HG03378 (cell line): ENCODE results near the gene ZNF326.
A peak's percentile ranks its signal among the peaks of the same experiment; 100 is the strongest.
"Not testable (repeated sequence)": the region's sequence is repeated elsewhere in the genome, so short reads cannot be mapped to it uniquely, and the experiment has no call there.

Source experiments
- ATAC-seq: cut with Tn5 transposase; IDR thresholded peaks from one replicate; pipeline ENCODE4 v1.9.1; 2021; ENCODE audit warnings: mild to moderate bottlenecking, moderate library complexity; ENCODE audit not compliant: unreplicated experiment

Gene ZNF326

DNA sequence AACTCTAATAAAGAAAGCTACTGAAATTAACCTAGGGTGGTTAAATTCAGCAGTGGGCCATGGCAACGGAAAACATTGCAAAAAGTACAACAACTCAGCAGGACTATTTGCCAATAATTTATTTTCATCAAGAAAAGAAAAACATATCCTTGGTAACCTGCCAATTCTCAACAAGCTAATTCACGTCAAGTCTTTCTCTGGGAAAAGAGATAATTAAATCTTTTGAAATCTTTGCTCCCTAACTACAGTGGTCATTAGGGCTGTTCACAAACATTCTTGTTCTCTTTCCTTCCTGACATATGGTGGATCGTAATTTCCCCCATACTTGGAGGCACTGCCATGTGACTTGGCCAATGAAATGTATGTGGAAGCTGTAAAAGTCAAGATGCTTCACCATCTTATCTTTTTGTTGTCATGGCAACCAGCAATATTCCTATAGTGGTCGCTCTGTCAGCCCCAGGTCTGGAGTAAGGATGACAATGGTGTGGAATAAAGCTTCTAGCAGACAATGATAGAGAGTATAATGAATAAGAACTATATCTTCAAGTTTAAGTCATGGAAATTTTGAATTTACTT lies 29.6 kb upstream of the ZNF326 start:
- no peak for ATAC-seq

GRCh38 chr1:89966656-89967055 lies 28.3 kb upstream of the ZNF326 start:
- no peak for ATAC-seq

DNA sequence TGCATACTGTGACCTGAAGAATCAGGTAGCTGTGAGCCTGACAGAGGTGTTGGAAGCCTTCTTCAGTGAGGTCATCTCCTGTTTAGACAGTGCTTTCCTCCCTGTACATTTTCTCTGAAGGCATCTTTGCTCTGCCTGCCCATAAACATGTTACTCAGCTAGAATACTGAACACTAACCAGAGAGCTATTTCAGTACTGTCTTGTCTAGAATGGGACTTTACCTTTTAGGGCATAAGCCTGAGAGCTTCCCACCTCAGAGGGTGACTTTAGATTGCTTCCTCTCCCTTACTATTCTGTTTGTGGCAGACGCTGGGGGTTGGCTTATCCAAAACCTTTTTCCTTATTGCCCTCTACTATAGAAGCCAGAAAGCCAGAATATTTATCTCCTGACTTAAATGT lies 23.3 kb upstream of the ZNF326 start:
- peak; percentile 77 for ATAC-seq

- no peak for ATAC-seq
Measured at GRCh38 chr1:89972024-89972423, 22.9 kb upstream of the ZNF326 start.

DNA sequence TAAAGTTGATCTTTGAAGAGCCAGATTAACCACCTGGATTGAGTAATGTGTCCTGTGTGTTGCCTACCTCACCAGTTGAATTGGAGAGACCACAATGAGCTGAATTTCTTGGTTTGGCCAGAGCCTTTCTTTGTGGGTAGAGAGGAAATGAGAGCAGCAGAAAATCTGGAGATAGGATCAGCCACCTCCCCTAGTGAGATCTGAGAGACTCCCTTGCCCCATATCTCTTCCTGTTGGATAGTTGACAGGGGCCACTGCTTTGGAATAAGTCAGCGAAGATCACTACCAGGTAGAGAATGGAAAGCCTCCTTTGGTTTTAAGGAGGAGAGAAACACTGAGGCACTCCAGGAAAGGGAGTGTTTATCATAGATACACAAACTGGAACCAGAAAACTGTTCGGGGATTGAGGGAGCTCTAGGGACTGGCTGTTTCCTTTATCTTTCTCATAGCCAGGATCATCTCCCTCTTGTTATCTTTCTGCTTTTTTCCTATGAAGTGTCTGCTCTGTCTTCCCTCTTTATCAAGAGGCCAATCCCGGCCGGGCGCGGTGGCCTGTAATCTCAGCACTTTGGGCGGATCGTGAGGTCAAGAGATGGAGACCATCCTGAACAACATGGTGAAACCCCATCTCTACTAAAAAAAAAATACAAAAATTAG lies 21.3 kb upstream of the ZNF326 start:
- no peak for ATAC-seq

DNA sequence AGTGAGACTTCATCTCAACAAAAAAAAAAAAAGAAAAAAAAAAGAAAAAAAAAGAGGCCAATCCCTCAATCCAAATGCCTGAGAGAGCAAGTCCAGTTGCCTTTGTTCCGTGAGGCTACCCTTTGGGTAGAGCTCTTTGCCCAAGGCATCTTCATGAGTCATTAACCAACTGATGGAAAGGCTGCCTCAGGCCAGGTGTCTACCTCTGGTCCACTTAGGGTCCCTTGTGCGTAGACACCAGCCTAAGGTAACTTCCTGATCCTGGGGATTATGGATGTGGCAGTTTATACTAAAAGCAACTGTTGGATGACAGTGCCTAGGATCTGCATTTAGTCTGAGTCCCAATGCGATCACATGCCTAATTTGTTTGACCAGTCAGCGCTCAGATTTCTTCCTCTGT lies 20.7 kb upstream of the ZNF326 start:
- no peak for ATAC-seq

DNA sequence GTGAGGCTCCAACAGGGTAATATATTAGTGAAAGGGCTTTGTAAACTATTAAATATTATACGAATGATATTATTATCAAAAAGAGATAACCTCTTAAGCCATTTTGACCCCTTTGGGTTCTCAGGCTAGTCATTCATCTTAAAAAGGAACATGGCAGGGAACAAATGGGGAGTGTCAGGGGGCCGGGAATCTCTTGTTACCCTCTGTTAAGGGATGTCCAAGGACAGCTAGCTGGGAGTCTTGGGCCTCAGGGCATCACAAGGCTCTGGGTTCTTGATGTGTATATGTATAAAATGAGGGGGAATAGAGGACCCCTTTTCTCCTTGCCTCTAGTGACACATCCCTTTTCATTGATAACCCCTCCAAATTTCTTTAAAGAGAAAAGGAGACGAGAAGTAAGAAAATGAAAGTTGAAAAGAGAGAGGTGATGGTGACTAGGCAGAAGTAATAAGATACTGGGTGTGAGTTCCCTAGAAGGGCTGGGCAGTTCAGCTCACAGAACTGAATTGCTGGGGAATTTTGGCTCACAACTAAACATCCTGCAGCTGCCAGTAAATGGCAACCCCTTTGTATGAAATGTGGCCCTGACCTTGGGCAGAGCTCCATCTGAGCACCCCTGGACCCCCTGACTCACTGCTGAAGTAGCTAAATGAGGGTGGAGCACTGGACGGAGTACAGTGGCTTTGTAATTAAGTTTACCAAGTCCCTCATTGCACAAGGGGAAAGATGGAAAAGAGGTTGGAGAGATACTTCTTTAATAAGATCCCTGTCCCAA lies 20.0 kb upstream of the ZNF326 start:
- no peak for ATAC-seq

DNA sequence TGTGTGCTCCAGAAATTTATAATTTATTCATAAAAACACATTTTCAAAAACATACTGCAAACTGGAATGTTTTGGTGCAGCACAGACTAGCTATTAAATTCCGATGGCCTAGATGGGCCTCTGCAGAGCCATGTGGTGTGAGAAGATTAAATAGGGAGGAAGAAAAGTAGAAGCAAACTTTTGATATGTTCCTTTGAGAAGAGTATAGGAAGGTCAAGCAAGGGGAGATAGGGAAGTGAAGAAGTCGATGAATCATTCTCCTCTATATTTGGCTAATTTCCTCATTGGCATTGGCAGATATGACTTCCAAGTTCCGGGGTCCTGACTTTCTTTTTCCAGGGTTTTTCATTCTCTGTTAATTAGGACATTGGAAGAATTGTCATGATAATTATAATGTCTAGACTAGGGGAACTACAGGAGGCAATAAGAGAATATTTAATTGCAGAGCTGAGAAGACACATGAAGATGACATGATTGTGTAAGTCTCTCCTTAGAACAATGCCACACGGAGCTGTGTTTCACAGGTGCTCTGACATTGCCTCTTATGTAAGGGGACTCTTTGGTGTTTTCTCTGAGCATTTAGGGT lies 19.3 kb upstream of the ZNF326 start:
- no peak for ATAC-seq

- ATAC-seq = no peak
Measured at GRCh38 chr1:89978755-89979154, 16.2 kb upstream of the ZNF326 start.

DNA sequence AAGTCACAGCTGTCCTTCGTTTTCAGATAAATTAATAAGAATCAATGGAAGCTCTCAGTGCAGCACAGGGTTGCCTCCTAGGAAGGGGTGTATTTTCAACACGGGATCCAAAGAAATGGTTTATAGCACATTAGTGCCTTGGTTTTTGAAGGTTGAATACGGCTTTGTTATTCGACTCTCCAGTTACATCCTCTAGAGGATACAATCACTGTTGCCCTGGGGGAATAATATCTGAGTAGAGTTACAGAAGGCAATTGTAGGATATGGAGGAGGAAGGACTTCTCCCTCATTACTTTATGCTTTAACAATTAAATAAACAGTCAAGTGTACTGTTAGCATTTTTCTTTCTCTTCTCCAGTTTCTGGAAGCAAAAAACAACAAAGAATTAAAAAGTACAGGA lies 14.3 kb upstream of the ZNF326 start:
- ATAC-seq = no peak

DNA sequence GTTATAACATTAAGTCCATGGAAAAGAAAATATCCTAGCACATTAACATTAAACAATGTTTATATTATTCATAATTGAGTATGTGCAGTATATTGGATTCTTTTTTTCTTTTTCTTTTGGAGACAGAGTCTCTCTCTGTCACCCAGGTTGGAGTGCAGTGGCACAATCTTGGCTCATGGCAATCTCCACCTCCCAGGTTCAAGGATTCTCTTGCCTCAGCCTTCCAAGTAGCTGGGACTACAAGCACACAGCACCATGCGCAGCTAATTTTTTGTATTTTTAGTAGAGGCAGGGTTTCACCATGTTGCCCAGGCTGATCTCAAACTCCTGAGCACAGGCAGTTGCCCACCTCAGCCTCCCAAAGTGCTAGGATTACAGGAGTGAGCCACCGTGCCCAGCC lies 12.1 kb upstream of the ZNF326 start:
- ATAC-seq = not testable (repeated sequence)

DNA sequence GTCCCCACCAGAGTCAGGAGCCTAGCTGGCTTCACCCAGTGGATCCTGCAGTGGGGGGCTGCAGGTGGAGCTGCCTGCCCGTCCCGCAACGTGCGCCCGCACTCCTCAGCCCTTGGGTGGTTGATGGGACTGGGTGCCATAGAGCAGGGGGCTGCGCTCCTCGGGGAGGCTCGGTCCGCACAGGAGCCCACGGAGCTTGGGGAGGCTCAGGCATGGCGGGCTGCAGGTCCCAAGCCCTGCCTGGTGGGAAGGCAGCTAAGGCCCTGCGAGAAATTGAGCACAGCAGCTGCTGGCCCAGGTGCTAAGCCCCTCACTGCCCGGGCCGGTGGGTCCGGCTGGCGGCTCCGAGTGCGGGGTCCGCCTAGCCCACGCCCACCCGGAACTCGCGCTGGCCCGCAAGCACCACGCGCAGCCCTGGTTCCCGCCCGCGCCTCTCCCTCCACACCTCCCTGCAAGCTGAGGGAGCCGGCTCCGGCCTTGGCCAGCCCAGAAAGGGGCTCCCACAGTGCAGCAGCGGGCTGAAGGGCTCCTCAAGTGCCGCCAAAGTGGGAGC lies 10.3 kb upstream of the ZNF326 start:
- not testable (repeated sequence) for ATAC-seq

GRCh38 chr1:89986020-89986419 lies 8.9 kb upstream of the ZNF326 start:
- no peak for ATAC-seq

DNA sequence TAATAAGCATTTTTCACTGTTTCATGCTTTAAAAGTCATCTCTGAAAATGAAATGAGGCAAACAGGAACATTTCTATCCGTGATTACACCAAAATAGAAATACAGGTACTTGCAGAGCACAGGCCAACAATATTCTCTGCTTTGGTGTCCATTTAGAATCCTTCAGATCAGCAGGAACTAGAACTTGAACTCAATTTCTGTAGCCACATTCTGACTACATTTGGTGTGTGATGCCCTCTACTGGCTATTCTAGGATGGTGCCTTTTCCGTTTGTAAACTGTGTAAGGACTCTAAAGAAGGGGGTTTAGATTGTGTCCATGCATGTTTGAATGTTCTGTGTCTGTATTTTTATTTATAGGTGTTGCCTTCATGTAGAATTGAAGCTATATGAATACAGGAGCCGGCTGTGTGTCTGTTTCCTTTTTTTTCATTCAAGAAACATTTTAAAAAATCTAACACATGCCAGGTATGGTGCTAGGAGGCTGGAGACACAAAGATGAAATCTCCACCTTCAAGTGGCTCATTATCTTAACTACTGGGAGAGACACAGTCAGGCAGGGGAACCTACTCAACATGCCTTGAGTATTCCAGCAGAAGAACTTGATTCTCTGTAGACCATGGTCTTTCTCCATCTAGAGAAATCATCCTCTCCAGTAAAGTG lies 7.6 kb upstream of the ZNF326 start:
- peak; percentile 91 for ATAC-seq

GRCh38 chr1:89989099-89989498 lies 5.8 kb upstream of the ZNF326 start:
- ATAC-seq = no peak

DNA sequence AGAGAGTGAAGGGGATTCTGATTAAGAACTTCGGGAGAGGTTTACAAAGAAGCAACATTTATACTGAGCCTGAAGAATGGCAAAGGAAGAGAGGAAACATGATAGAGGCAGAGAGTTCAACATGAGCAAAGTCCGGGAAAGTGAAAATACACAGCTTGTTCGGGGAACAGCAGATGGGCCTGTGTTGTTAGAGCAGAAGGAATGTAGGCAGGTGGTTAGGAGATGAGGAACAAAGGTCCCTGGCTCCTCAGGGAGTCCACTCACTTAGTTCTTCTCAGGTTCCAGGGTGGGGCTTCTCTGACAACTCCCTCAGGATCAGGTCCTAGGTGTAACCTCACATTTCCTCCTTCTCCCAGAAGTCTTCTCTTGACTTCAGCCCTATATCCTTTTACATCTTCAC lies 5.1 kb upstream of the ZNF326 start:
- ATAC-seq = no peak

GRCh38 chr1:89990976-89991831 lies 3.7 kb upstream of the ZNF326 start:
- no peak for ATAC-seq

- no peak for ATAC-seq
Measured at GRCh38 chr1:89993541-89993940, 1.4 kb upstream of the ZNF326 start.

GRCh38 chr1:89994231-89994804 lies 592 bp upstream of the ZNF326 start:
- ATAC-seq = no peak
